Measurements from ENCODE around the gene KRTAP4-12.
"Not testable (repeated sequence)": the region's sequence is repeated elsewhere in the genome, so short reads cannot be mapped to it uniquely, and the experiment has no call there.

The KRTAP4-12 gene

DNA sequence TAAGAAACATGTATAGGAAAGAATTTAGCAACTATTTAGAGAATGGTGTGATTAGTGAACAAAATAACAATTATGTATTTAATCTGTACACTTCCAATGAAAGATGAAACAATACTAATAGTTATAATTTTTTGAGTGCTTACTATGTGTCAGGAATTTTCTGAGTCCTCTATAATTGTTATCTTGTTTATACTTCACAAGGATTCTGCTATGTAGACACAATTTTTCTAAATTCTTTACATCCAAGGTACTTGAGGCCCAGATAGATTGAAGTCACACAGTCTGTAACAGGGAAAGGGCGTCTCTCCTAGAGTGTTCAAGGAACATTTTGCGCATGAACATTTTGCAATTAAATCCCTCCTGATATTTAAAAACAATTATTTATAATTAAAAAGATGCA lies 1.1 kb upstream of the KRTAP4-12 start:
- no peak for DNase-seq

- not testable (repeated sequence) for DNase-seq
Measured at GRCh38 chr17:41123292-41123990, 541 bp downstream of the KRTAP4-12 start.

GRCh38 chr17:41121742-41122141 lies 2.2 kb downstream of the KRTAP4-12 start:
- DNase-seq, result no peak

DNA sequence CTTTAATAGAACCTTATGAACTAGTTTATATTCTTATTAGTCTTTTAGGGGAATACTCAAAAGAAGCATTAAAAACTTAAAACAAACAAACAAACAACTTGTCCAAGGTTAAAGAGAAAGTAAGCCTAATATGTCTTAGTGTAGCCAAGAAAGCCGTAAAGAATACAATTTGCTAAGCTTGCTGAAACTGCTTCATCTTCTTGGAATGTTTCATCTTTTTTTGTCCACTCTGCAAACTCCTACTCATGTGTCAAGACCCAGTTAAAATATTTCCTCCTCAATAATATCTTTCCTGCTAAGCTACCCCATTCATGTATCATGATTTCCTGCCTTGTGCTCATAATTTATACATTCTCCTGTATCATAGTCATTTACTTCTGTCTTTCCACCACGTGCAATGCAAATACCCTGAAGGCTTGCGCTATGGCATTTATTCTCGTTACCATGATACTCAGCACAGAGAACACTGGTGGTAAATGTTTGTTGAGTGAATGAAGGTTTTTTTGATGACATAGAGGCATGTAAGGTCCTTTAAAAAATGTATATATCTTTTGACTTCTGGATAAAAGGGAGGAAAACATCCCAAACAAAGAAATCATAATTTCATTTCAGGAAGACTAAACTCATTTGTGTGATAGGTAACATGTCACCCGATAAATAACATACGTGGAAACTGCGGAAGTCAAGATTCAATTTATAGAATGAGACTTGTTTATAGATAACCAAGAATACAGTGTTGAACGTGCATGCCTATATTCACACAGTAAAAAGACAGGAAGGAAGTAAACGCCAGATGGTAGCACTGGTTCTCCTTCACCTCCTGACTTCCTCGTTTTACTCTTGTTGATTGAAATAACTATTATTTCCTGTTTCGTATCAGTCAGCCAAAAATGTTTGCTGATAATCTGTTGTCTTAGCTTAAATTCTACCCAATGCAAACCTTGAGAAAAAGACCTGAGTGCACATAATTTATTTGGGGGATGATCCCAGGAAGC lies 4.0 kb downstream of the KRTAP4-12 start:
- peak; percentile 10 for DNase-seq

DNA sequence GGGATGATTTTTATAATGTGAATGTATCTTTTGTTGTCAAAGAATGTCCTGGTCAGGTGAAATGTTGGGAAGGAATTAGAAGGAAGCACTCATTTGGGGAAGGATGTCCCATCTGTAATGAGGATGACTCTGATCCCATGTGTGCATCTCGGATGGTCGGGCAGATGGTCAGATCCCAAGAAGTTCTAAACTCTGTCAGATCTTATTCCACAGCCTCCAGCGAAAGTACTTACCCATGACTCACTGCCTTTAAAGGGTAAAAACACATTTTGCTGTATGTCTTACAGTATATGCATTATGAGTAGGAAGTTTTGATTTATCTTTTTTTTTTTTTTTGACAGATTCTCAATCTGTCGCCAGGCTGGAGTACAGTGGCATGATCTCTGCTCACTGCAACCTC lies 5.3 kb downstream of the KRTAP4-12 start:
- DNase-seq, result no peak

- DNase-seq, result not testable (repeated sequence)
Measured at GRCh38 chr17:41117846-41118386, 6.1 kb downstream of the KRTAP4-12 start, which contains the start of gene KRTAP4-11. TSS of gene KRTAP4-11 (minus strand) at chr17:41118373. CDS start at chr17:41118315, 58 bp downstream.

GRCh38 chr17:41116297-41116696 lies 7.7 kb downstream of the KRTAP4-12 start:
- DNase-seq, result no peak

DNA sequence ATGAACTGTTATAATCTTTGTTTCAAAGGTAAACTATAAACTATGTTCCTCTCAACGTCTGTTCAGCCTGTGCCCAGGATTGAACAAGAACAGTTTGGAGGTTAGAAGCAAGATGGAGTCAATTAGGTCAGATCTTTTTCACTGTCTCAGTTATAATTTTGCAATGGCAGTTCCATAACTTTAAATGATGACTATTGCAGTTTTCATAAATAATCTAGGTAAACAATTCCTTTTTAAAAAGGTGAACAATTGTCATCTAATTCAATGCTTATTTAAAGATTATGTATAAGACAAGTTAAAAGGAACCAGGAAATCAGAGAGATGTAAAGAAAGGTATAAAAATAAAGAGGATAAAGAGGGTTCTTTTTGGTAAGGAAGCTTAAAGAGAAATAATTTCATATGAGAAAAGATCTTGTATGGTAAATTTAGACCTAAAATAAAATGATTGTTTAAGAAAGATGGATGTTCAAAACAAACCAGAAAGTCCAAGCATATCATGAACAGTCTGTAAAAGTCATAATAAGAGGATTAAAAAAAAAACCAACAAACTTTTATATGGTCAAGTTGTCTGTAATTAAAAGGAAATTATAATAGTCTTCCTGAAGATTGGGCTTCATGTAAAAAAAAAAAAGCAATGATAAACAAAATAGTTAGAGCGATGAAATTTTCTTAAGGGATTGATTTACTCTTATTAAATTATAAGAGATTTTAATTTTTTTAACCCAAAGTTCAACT lies 12.7 kb downstream of the KRTAP4-12 start:
- DNase-seq, result no peak

GRCh38 chr17:41108728-41109386 lies 15.1 kb downstream of the KRTAP4-12 start:
- not testable (repeated sequence) for DNase-seq

DNA sequence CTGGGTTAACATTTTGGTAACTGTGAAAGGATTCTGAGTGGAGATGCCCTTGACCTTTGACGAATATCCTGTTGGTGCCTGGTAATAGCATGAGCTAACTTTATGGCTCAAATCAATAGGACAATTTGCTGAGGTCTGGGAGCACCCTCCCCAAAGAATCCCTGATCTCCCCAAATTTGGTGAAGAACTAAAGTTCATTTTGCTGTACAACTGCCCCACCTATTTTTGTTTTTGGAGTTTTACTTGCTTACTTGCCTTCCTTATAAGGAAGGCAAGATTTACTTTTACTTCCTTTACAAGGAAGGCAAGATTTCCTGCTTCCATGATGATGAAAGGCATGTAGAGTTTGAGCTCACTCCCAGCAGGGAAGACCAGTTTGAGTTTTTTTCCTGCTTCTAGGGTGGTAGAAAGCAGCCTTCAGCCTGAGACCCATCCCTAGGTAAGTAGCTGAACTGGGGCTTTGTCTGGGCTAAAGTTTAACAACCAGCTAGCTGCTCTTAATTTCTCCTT lies 16.0 kb downstream of the KRTAP4-12 start:
- DNase-seq, result no peak

GRCh38 chr17:41105347-41105746 lies 18.6 kb downstream of the KRTAP4-12 start, which contains the start of gene KRTAP4-9:
TSS of gene KRTAP4-9 (plus strand) at chr17:41105389. CDS start at chr17:41105389, 0 bp downstream.
- not testable (repeated sequence) for DNase-seq

DNA sequence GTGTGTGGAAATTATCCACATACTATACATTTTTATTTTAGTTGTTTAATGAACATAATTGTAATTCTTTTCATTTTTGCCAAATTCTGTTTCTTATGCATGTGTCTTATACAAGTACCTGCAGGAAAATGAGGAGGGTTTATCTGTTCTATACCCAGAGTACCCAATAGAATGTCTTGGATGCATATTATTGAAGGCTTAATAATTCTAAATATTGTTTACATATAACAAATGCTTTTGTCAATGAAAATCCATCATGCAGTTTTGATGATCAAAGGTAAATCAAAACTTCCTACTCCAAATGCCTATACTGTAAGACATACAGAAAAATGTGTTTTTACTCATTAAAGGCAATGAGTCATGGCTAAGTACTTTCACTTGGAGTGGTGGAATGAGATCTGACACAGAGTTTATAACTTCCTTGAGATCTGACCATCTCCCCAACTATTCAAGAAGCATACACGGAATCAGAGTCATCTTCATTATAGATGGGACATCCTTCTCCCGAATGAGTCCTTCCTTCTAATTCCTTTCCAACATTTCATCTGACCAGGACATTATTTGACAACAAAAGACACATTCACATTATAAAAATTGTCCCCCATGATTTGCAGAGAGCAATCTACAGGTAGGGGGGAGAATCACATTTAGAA lies 19.5 kb downstream of the KRTAP4-12 start:
- not testable (repeated sequence) for DNase-seq

- DNase-seq, result no peak
Measured at GRCh38 chr17:41103896-41104295, 20.1 kb downstream of the KRTAP4-12 start.

DNA sequence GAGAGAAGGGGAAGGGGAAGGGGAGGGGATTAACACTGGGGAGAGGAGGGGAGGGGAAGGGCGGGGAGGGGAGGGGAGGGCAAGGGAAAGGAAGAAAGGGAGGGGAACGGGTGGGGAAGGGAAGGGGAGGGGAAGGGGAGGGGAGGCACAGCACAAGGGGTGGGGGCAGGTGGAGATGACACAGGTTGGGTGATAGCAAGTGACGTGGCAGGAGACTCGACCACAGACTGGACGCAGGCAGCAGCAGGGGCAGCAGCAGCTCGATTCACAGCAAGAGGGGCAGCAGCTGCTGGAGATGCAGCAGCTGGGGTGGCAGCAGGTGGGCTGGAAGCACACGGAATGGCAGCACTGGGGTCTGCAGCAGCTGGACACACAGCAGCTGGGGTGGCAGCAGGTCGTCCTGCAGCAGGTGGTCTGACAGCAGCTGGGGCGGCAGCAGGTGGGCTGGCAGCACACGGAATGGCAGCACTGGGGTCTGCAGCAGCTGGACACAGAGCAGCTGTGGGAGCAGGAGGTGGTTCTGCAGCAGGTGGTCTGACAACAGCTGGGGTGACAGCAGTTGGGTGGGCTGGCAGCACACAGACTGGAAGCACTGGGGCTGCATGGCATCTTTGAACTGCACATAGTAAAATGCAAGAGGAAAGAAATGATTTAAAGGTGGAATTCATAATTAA lies 22.3 kb downstream of the KRTAP4-12 start, which contains the start of gene KRTAP4-16:
TSS of gene KRTAP4-16 (minus strand) at position 624 of the 674 bp plus-strand sequence. CDS start at position 624, 0 bp downstream.
- DNase-seq, result no peak

DNA sequence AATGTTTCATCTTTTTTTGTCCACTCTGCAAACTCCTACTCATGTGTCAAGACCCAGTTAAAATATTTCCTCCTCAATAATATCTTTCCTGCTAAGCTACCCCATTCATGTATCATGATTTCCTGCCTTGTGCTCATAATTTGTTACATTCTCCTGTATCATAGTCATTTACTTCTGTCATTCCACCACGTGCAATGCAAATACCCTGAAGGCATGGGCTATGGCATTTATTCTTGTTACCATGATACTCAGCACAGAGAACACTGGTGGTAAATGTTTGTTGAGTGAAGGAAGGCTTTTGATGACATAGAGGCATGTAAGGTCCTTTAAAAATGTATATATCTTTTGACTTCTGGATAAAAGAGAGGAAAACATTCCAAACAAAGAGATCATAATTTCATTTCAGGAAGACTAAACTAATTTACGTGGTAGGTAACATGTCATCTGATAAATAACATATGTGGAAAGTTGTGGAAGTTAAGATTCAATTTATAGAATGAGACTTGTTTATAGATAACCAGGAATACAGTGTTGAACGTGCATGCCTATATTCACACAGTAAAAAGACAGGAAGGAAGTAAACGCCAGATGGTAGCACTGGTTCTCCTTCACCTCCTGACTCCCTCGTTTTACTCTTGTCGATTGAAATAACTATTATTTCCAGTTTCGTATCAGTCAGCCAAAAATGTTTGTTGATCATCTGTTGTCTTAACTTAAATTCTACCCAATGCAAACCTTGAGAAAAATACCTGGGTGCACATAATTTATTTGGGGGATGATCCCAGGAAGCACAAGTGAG lies 24.1 kb downstream of the KRTAP4-12 start:
- DNase-seq, result not testable (repeated sequence)

DNA sequence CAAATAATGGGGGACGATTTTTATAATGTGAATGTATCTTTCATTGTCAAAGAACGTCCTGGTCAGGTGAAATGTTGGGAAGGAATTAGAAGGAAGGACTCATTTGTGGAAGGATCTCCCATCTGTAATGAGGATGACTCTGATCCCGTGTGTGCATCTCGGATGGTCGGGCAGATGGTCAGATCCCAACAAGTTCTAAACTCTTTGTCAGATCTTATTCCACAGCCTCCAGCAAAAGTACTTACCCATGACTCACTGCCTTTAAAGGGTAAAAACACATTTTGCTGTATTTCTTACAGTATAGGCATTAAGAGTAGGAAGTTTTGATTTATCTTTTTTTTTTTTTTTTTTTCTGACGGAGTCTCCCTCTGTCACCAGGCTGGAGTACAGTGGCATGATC lies 25.5 kb downstream of the KRTAP4-12 start:
- no peak for DNase-seq

DNA sequence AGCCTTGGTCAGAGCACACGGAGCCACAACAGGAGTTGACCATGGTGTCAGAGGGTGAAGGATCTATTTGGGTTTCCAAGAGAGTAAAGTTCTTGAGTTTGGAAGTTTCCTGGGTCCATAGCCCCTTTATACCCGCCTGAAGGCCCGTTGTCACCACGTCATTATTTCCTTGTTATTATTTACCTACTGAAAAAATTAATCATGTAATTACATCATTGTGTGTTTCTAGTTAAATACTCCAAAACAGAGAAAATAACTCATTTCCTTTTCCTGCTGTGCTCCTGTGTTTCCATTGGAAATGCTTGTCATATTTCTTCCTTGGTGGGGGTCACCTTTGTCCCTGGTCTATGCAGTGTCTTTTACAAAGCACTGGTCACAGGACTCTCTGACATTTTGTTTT lies 25.9 kb downstream of the KRTAP4-12 start, which contains the start of gene KRTAP4-8:
TSS of gene KRTAP4-8 (minus strand) at position 101 of the 400 bp plus-strand sequence. CDS start at position 43, 58 bp downstream.
- DNase-seq, result no peak

DNA sequence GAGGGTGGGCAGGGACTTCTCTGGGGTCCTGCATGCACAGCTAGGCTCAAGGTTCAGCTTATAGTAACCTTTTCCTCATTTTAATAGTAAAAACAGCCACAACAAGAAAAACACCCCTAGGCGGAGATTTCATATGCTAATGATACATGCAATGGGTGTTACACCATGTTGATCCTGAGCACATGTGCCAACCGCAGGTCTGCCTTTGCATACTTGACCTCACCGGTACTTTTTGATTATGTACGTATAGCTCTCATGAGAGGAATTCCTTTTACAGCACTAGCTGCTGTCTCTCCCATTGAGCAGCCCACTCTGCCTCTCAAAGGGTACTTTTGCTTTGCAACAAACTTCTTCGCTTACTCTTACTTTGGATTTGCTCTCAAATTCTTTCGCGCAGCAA lies 27.9 kb downstream of the KRTAP4-12 start:
- no peak for DNase-seq

GRCh38 chr17:41088760-41089352 lies 35.1 kb downstream of the KRTAP4-12 start:
- DNase-seq, result not testable (repeated sequence)
